Superior temporal gyrus (tissue), 1 donor: Measurements from ENCODE around the gene ARHGEF28.

Experiments
- DNase-seq: peaks from one replicate; pipeline ENCODE4 v3.0.0-alpha.2; 2016; ENCODE audit errors: extremely low spot score

The ARHGEF28 gene

GRCh38 chr5:73619606-73620333 is 6.2 kb upstream of the ARHGEF28 start:
- DNase-seq = no peak

GRCh38 chr5:73620334-73620687 is 5.7 kb upstream of the ARHGEF28 start:
- DNase-seq = no peak

DNA sequence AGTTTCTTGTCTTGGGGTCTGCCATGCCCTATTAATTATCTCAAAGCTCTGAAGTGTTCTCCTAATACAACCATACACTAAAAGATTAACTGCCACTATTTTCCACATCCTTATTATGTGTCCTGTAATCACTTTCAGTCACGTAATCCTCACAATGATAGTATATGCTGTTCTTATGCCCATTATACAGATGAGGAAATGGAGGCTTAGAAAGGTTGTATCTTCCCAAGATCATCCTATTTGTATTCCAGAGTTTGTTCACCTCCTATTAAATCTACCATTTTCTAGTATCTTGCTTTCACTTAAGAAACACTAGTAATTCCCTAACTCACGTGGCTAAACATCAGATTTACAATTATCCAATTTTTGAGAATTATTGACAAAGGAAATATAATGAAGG is 2.9 kb upstream of the ARHGEF28 start:
- DNase-seq = no peak

GRCh38 chr5:73623901-73624404 is 2.0 kb upstream of the ARHGEF28 start:
- DNase-seq = no peak

GRCh38 chr5:73624888-73625287 is 1.1 kb upstream of the ARHGEF28 start:
- no peak for DNase-seq

GRCh38 chr5:73625372-73625943 is 538 bp upstream of the ARHGEF28 start:
- no peak for DNase-seq

- no peak for DNase-seq
These were observed 868 bp downstream of the ARHGEF28 start for GRCh38 chr5:73626814-73627313.

- DNase-seq = no peak
These were observed 3.5 kb downstream of the ARHGEF28 start for GRCh38 chr5:73629456-73629855.

- no peak for DNase-seq
These were observed 4.8 kb downstream of the ARHGEF28 start for GRCh38 chr5:73630765-73631164.

DNA sequence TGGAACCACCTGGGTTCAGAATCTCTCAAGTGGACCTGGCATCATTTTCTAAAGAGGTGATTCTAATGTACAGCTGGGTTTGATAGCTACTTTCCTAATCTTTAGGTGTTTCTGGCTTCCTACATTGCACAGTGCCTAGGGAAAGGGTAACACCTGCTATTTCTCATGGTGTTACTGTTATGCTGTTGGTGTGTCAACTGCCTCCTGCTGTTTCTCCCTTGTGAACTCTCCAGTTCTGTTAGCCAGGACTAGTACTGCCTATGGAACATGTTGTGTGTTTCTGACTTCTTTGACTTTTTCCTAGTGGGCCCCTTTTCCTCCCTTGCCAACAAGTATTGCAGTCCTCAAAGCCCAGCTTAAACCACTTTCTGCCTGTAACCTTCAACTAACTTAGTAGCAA is 5.5 kb downstream of the ARHGEF28 start:
- DNase-seq = no peak

- DNase-seq = no peak
These were observed 7.1 kb downstream of the ARHGEF28 start for GRCh38 chr5:73633060-73633459.

- DNase-seq = no peak
These were observed 10.4 kb downstream of the ARHGEF28 start for GRCh38 chr5:73636408-73636807.

- no peak for DNase-seq
These were observed 11.6 kb downstream of the ARHGEF28 start for GRCh38 chr5:73637565-73637964.

DNA sequence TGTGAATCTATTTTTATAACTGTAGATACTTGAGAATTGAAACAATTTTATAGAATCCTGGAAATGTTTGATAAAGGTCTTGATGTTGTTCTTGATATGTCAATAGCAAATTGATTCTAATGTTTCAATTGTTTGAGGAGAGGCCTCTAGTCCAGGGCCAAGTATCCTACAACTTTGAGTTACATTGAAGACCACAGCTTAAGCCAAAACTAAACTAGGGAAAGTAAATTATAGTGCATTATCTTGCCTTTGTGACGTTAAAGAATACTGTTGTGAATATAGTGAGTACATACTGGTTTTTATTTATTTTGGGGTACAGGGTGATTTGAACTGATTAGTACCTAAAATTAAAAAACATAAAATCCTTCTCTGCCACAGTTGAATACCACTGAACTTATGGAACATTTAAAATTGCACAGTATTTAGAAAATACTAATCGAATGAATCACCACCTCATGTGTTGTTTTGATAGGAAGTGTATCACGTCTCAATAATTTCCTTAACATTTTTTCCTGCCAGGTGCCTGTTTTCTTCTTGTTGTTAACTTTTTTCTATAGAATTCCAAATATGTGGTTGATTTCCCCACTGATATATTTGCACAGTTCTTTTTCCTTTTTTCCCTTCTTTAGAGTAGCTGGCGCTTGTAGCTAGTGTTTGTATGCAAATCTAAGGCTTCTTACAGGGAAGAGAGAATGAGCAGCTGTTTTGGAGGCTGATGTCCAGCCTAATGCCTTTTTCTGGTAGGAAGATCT is 12.5 kb downstream of the ARHGEF28 start:
- no peak for DNase-seq

GRCh38 chr5:73640861-73641320 is 14.9 kb downstream of the ARHGEF28 start:
- DNase-seq = no peak

- no peak for DNase-seq
These were observed 15.8 kb downstream of the ARHGEF28 start for GRCh38 chr5:73641811-73642210.

DNA sequence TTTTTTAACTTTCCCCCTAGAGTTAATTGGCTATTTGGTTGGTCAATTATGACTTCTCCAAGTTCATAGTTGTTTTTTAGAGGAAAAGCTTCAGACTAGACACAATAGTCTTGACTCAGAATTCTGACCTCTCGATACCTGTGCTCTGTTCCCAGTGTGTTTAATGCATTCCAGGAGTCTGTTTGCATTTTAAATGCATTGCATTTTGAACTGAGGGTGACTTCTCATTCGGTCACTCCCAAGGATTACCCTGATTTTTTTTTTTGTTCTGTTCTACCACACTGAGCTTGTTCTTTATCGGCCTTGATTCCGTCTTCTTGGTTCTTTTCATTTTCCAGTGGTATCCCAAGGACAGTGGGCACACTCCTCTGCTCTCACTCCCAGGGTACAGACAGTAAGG is 16.3 kb downstream of the ARHGEF28 start:
- DNase-seq = no peak

DNA sequence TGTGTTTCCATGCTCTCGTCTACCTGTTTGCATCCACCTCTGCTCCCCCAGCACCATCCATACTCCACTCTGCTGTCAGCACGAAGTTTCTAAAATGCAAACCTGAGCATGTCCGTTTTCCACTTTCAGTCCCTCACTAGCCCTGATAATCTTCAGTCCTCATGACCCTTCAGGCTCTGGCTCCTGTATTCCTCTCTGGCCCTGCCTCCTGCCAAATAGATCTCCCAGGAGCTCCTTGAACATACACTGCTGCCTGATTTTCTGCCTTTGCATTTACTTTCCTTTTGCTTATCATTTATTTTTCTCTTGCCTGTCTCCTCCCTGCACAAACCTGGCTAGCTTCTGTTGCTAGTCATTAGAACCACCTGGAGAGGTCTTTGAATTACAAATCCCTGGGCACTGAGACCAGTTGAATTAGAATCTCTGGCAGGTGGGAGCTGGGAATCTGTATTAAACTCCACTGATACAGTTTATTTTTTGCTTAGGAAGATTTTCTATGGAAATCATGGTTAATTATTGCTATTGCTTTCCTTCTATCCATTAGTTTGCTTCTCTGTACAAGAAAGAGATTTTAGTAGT is 18.5 kb downstream of the ARHGEF28 start:
- DNase-seq = no peak

DNA sequence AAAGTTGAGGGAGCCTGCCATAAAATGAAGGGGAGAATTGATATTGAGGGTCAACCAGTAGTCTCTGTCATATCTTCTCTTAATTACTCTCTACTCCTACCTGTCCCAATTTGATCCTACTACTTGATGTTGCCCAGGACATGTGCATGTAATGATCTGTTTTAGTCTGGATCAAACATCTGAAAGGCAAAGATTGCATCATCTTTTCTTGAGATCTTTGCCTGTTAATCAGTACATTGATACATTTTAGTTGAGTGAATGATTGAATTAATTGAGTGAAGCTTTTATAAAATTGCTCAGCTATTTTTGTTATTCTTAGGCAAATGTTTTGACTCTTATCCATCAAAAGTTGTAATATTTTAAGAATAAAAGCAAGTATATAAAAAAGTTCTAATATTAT is 21.7 kb downstream of the ARHGEF28 start:
- DNase-seq = no peak

DNA sequence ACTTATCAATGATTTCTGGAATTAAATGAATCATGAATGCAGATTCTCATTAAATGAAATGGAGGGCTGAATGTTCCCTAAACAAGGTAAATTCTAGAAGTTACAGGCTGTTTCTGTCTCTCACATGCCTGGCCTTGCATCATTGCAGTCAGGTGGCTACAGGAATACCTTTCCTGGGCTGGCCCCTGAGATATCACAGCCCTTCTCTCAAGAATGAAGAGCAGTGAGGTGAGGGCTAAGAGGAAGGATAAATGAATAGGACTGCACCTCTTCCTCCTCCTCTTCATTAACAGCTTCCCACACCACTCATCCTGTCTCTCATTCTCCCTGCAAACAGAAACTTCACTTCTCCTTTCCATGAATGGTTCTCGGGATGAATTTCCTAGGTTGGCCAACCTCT is 22.5 kb downstream of the ARHGEF28 start:
- no peak for DNase-seq

- DNase-seq = no peak
These were observed 23.9 kb downstream of the ARHGEF28 start for GRCh38 chr5:73649926-73650325.

DNA sequence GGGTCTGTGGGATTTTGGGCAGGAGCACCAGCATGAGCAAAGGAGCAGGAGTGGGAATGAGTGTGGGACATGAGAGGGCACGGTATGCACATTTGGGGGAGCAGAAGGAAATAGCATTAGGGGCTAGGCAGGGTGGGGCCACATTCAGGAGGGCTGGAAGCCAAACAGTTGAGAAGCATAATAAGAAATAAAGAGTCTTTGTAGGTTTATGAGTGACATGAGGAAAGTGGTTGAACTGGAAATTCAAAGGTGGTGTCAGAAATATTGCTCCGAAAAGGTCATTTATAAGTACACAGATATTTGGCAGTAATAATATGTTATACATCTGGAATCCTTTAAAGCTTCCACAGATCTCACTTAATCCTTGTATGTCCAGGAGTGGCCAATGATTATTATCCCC is 26.4 kb downstream of the ARHGEF28 start:
- DNase-seq = no peak
